SU-DHL-6 (cell line): ENCODE results near the gene CBX7.

Experiments
- CTCF ChIP-seq: fragments of 200-600 bp; sonication (generic); IDR thresholded peaks from one replicate; pipeline ENCODE4 v1.5.1; 2017; ENCODE audit warnings: antibody characterized with exemption, mild to moderate bottlenecking, low read length, moderate library complexity; ENCODE audit not compliant: insufficient read depth, poor library complexity, severe bottlenecking
- EZH2phosphoT487 ChIP-seq: fragments of 200-600 bp; sonication (generic), shearing (Covaris generic); conservative IDR thresholded peaks from 2 replicates; pipeline ENCODE4 v1.6.1; 2018; ENCODE audit warnings: mild to moderate bottlenecking, antibody characterized with exemption, low read length, moderate library complexity, mixed read lengths

- no peak for TF ChIP-seq CTCF
- no peak for TF ChIP-seq EZH2phosphoT487
Observed at GRCh38 chr22:39123751-39124581, 28.5 kb downstream of the CBX7 start.
